WTC11 (cell line): ENCODE measurements around the gene PDGFRA. TPM values are rescaled to one million over a fixed set of nuclear protein-coding genes. Genes with fewer than 3 reads are reported as not detected.

Source experiments
- ATAC-seq: fragments of 200-7000 bp; cut with Tn5 transposase; 2 replicates; pipeline ENCODE4 v1.10.0; 2021; ENCODE audit warnings: mild to moderate bottlenecking, moderate library complexity
- CTCF ChIA-PET: fragments of 300-600 bp; sonication (Branson Sonifier 250); formaldehyde crosslinking; loops from one replicate; lab custom pipeline; 2021; ENCODE audit warnings: antibody characterized with exemption; lab: Charles Lee
- POLR2A ChIA-PET: fragments of 350-600 bp; sonication (Branson Sonifier 250); formaldehyde crosslinking; loops from one replicate; lab custom pipeline; 2021; ENCODE audit warnings: antibody characterized with exemption; lab: Charles Lee
- DNase-seq: peaks from one replicate; pipeline ENCODE4 v3.0.0; 2021; ENCODE audit warnings: low spot score
- H3K27ac Mint-ChIP-seq: 2 replicates; pipeline ENCODE4 v1.8.0; 2021; ENCODE audit warnings: mixed read lengths
- H3K27me3 Mint-ChIP-seq: 2 replicates; pipeline ENCODE4 v1.8.0; 2021; ENCODE audit warnings: low read depth, mild to moderate bottlenecking, moderate library complexity, mixed read lengths
- H3K36me3 Mint-ChIP-seq: 2 replicates; pipeline ENCODE4 v1.8.0; 2021; ENCODE audit warnings: mixed read lengths
- H3K4me1 Mint-ChIP-seq: 2 replicates; pipeline ENCODE4 v1.8.0; 2022; ENCODE audit warnings: mixed read lengths
- H3K4me3 Mint-ChIP-seq: 2 replicates; pipeline ENCODE4 v1.8.0; 2021; ENCODE audit warnings: mild to moderate bottlenecking, moderate library complexity, mixed read lengths
- H3K9me3 Mint-ChIP-seq: 2 replicates; pipeline ENCODE4 v1.8.0; 2021; ENCODE audit warnings: mixed read lengths
- CBFB ChIP-seq: sonication (generic); formaldehyde crosslinking; IDR thresholded peaks from 2 replicates; pipeline ENCODE4 v1.8.1; 2022; ENCODE audit warnings: mild to moderate bottlenecking, low read depth, missing genetic modification reagents
- ELF4 ChIP-seq: sonication (generic); formaldehyde crosslinking; IDR thresholded peaks from 2 replicates; pipeline ENCODE4 v1.8.1; 2022; ENCODE audit warnings: low read depth, mild to moderate bottlenecking, moderate library complexity, missing genetic modification reagents
- EMX1 ChIP-seq: fragments of 250-450 bp; sonication (Bioruptor Pico); IDR thresholded peaks from 2 replicates; pipeline ENCODE4 v1.8.0; 2021; ENCODE audit warnings: mild to moderate bottlenecking
- ETV6 ChIP-seq: sonication (generic); formaldehyde crosslinking; IDR thresholded peaks from 2 replicates; pipeline ENCODE4 v1.8.1; 2022; ENCODE audit warnings: mild to moderate bottlenecking, missing genetic modification reagents
- FOXK1 ChIP-seq: sonication (generic); formaldehyde crosslinking; IDR thresholded peaks from 2 replicates; pipeline ENCODE4 v1.8.0; 2022; ENCODE audit warnings: mild to moderate bottlenecking, moderate library complexity, missing genetic modification reagents
- MYBL2 ChIP-seq: sonication (generic); formaldehyde crosslinking; IDR thresholded peaks from 2 replicates; pipeline ENCODE4 v1.8.1; 2023; ENCODE audit warnings: mild to moderate bottlenecking, moderate library complexity, missing genetic modification reagents
- NFE2L1 ChIP-seq: sonication (generic); formaldehyde crosslinking; IDR thresholded peaks from 2 replicates; pipeline ENCODE4 v1.8.1; 2023; ENCODE audit warnings: missing genetic modification reagents
- NR1H2 ChIP-seq: sonication (generic); formaldehyde crosslinking; IDR thresholded peaks from 2 replicates; pipeline ENCODE4 v1.9.0; 2021; ENCODE audit warnings: mild to moderate bottlenecking, moderate library complexity, missing genetic modification reagents
- NR3C1 ChIP-seq: sonication (generic); formaldehyde crosslinking; conservative IDR thresholded peaks from 2 replicates; pipeline ENCODE4 v1.8.1; 2023; ENCODE audit warnings: low read depth, mild to moderate bottlenecking, missing genetic modification reagents
- SP1 ChIP-seq: sonication (generic); formaldehyde crosslinking; conservative IDR thresholded peaks from 2 replicates; pipeline ENCODE4 v1.8.1; 2022; ENCODE audit warnings: missing genetic modification reagents
- ZNF121 ChIP-seq: sonication (generic); formaldehyde crosslinking; IDR thresholded peaks from 2 replicates; pipeline ENCODE4 v1.8.0; 2023; ENCODE audit warnings: missing genetic modification reagents
- ZNF317 ChIP-seq: sonication (generic); formaldehyde crosslinking; IDR thresholded peaks from 2 replicates; pipeline ENCODE4 v1.8.1; 2023; ENCODE audit warnings: low read depth, mild to moderate bottlenecking, moderate library complexity, missing genetic modification reagents, borderline replicate concordance
- ZNF416 ChIP-seq: fragments of 250-450 bp; sonication (Bioruptor Pico); IDR thresholded peaks from 2 replicates; pipeline ENCODE4 v1.9.0; 2021; ENCODE audit warnings: mild to moderate bottlenecking, inconsistent platforms
- ZNF423 ChIP-seq: fragments of 250-450 bp; sonication (Bioruptor Pico); IDR thresholded peaks from 2 replicates; pipeline ENCODE4 v2.1.2; 2022; ENCODE audit warnings: mild to moderate bottlenecking, moderate library complexity
- total RNA-seq: library from RNA; stranded (reverse); gene quantifications from 3 replicates; pipeline ENCODE4 v1.2.3, GENCODE V29; 2021
- TF ChIP-seq, protein P1 (sequence below): sonication (generic); formaldehyde crosslinking; IDR thresholded peaks from 2 replicates; pipeline ENCODE4 v1.8.1; 2023; ENCODE audit warnings: mild to moderate bottlenecking, missing genetic modification reagents, moderate library complexity
- TF ChIP-seq, protein P2 (sequence below): fragments of 250-450 bp; sonication (Bioruptor Pico); conservative IDR thresholded peaks from 2 replicates; pipeline ENCODE4 v1.9.0; 2021; ENCODE audit warnings: mild to moderate bottlenecking
- TF ChIP-seq, protein P3 (sequence below): sonication (generic); formaldehyde crosslinking; IDR thresholded peaks from 2 replicates; pipeline ENCODE4 v1.8.0; 2023; ENCODE audit warnings: mild to moderate bottlenecking, missing genetic modification reagents

Gene PDGFRA
- total RNA-seq, 1 experiment from 2014 or later = 3.3 TPM

DNA sequence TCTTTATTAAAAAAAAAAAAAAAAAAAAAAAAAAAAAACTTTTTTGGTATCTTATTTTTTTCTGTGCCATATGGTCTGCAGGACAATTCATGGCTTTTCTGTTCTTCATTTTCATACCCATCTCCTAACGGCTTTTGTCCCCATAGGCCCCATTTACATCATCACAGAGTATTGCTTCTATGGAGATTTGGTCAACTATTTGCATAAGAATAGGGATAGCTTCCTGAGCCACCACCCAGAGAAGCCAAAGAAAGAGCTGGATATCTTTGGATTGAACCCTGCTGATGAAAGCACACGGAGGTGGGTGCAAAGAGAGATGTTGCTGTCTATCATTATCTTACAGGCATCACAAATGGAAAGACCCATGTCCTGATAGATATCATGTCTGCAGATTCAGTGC lies 49.1 kb downstream of the PDGFRA start:
- ATAC-seq (no peak), DNase-seq (no peak)
- Mint-ChIP-seq H3K27ac (no peak overlapping the region), H3K27me3 (peaks cover 13% of the 10 kb centered on the region), H3K36me3 (peaks cover 36% of the 10 kb centered on the region), H3K4me3 (peak overlapping the region; percentile 57; the same call in 1 of the 2 replicates), H3K9me3 (peaks cover 39% of the 10 kb centered on the region), H3K4me1 (peaks cover 42% of the 10 kb centered on the region)
- TF ChIP-seq ELF4 (CRISPR knock-in tag) (no peak), ZNF423 (no peak), ZNF416 (CRISPR knock-in tag) (no peak), CBFB (no peak), NR3C1 (no peak), NR1H2 (CRISPR knock-in tag) (no peak), MYBL2 (CRISPR knock-in tag) (no peak), ZNF121 (CRISPR knock-in tag) (no peak), FOXK1 (CRISPR knock-in tag) (no peak)
- TF ChIP-seq, protein P1, sequence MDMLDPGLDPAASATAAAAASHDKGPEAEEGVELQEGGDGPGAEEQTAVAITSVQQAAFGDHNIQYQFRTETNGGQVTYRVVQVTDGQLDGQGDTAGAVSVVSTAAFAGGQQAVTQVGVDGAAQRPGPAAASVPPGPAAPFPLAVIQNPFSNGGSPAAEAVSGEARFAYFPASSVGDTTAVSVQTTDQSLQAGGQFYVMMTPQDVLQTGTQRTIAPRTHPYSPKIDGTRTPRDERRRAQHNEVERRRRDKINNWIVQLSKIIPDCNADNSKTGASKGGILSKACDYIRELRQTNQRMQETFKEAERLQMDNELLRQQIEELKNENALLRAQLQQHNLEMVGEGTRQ = no peak
- TF ChIP-seq, protein P2, sequence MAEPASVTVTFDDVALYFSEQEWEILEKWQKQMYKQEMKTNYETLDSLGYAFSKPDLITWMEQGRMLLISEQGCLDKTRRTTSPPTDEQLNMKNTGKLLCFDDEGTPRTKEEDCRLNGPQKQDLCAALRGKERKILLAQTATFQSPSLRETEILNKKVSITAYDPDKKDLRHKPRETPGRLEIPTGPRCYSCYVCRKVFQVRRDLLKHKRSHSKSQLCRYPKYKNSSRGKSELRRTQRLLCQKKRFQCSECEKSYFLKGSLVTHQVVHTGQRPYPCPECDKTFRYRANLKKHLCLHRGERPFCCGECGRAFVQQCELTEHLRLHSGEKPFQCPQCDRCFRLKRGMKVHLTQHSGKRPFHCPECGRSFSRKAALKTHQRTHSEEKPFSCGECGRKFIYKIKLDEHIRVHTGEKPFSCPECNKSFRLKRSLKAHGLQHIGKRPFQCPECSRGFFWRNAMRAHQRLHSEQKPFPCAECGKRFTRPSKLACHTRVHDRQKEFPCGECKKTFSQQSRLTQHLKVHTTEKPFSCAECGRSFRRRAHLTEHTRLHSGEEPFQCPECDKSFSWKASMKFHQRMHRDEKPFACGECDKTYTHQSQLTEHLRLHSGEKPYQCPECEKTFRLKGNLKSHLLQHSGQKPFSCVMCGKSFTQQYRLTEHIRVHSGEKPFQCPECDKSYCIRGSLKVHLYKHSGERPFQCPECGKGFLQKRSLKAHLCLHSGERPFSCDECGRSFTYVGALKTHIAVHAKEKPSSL (CRISPR knock-in tag) = no peak
- TF ChIP-seq, protein P3, sequence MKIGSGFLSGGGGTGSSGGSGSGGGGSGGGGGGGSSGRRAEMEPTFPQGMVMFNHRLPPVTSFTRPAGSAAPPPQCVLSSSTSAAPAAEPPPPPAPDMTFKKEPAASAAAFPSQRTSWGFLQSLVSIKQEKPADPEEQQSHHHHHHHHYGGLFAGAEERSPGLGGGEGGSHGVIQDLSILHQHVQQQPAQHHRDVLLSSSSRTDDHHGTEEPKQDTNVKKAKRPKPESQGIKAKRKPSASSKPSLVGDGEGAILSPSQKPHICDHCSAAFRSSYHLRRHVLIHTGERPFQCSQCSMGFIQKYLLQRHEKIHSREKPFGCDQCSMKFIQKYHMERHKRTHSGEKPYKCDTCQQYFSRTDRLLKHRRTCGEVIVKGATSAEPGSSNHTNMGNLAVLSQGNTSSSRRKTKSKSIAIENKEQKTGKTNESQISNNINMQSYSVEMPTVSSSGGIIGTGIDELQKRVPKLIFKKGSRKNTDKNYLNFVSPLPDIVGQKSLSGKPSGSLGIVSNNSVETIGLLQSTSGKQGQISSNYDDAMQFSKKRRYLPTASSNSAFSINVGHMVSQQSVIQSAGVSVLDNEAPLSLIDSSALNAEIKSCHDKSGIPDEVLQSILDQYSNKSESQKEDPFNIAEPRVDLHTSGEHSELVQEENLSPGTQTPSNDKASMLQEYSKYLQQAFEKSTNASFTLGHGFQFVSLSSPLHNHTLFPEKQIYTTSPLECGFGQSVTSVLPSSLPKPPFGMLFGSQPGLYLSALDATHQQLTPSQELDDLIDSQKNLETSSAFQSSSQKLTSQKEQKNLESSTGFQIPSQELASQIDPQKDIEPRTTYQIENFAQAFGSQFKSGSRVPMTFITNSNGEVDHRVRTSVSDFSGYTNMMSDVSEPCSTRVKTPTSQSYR = no peak
- POLR2A ChIA-PET = interaction anchor here (0.6 to 0.7 kb wide), 5 partner anchors 109 to 674 kb away, joined by 3 to 5 read pairs (median 4); no protein-coding TSS in a partner anchor
- CTCF ChIA-PET = interaction anchor here (0.6 to 4.5 kb wide), 6 partner anchors 13 to 572 kb away, joined by 3 to 45 read pairs (median 4); no protein-coding TSS in a partner anchor

DNA sequence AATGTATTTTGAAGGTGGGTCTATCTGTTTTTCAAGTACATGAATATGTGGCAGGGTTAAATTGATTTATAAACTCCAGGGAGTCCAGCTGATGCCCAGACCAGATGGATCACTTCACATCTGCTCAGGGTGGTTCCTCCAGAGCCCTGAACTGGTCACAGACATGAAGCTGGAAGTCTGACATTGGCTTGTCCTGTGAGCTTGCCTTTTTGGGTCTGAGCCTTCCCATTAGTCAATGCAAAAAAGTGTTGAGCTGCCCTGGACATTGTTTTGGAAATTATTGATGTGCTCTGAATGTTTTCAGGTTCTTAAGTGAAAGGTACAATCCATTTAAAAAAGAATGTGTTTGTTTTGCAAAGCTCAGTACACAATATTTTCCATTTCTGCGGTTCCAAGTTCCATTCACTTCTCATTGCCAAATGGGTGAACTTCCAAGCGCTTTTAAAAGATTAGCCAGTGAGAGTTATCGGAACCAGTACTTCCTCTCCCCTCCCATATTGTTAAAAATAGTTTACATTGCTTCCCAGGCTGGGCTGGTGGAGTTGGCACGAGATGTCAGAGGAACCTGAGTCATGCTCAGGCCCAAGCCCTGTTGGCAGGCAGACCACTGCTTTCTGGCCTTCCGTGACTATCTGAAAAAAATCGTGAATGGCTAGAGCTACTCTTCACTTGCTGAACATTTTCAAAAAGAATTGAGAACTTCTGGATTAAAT lies 52.1 kb downstream of the PDGFRA start:
- DNase-seq (no peak), ATAC-seq (no peak)
- no peak overlapping the region for H3K27ac Mint-ChIP-seq
- peaks cover 55% of the 10 kb centered on the region for H3K9me3 Mint-ChIP-seq
- H3K4me3 Mint-ChIP-seq = no peak overlapping the region
- POLR2A ChIA-PET = no interaction called here
- peaks cover 7% of the 10 kb centered on the region for H3K27me3 Mint-ChIP-seq
- CTCF ChIA-PET = no interaction called here
- H3K36me3 Mint-ChIP-seq = peaks cover 54% of the 10 kb centered on the region
- TF ChIP-seq NFE2L1 (CRISPR knock-in tag) = no peak
- TF ChIP-seq SP1 (CRISPR knock-in tag) = no peak
- no peak for TF ChIP-seq ETV6 (CRISPR knock-in tag)
- TF ChIP-seq, protein P3 = no peak
- no peak for TF ChIP-seq ZNF317 (CRISPR knock-in tag)
- TF ChIP-seq EMX1 (CRISPR knock-in tag) = no peak
- no peak for TF ChIP-seq NR1H2 (CRISPR knock-in tag)
- H3K4me1 Mint-ChIP-seq = peaks cover 32% of the 10 kb centered on the region
